Breast epithelium (tissue), 3 donors: ENCODE data around the gene GBA2.

Source experiments
- POLR2A ChIP-seq: fragments of 450-650 bp; IDR thresholded peaks from one replicate; pipeline ENCODE4 v1.6.1; 2016; ENCODE audit warnings: antibody characterized with exemption, mild to moderate bottlenecking, moderate library complexity
- POLR2AphosphoS5 ChIP-seq, 3 donors: sonication (generic); formaldehyde crosslinking; IDR thresholded peaks; one replicate each; pipeline ENCODE4 v1.6.1; 2017; ENCODE audit warnings: antibody characterized with exemption in 3 of 3
- TF ChIP-seq, protein P1 (sequence below), 3 donors: fragments of 450-650 bp; IDR thresholded peaks; one replicate each; pipeline ENCODE4 v1.5.1; 2016 to 2017; ENCODE audit warnings: antibody characterized with exemption in 3 of 3, mild to moderate bottlenecking in 3 of 3, moderate library complexity in 3 of 3

DNA sequence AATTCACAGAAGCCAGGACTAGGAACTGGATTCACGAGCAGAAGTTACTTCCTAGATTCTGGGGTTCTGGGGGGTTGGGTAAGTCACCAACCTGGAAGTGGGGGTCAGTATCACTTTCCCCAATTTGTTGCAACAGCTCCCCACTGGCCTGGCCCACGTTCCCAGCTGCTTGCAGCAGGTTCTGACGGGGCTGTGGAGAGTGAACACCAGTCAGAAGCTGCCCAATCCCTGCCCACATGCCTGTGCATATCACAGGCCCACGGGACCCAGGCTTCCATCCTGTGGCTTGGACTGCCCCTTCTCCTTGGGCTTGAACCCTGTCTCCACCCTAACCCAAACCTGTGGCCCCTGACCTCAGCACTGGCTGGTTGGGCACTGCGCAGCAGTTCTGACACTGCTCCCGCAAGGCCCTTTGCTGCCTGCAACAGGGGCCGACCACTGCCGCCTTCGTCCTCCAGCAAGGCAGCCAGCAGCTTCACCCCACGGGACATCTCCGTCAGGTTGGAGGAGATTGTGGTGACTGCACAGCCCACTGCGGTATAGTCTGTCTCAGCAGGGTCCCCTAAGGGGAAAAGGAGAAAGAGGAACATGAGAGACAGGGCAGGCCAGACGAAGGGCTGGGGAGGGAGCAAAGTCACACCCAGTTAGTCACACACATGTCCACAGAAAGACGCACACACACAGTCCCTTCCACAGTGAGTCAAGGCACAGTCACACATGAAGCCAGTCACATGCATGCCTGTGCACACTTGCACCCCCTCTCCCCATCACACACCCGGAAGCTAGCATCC, 30.1 kb downstream of the GBA2 start:
- TF ChIP-seq, protein P1, sequence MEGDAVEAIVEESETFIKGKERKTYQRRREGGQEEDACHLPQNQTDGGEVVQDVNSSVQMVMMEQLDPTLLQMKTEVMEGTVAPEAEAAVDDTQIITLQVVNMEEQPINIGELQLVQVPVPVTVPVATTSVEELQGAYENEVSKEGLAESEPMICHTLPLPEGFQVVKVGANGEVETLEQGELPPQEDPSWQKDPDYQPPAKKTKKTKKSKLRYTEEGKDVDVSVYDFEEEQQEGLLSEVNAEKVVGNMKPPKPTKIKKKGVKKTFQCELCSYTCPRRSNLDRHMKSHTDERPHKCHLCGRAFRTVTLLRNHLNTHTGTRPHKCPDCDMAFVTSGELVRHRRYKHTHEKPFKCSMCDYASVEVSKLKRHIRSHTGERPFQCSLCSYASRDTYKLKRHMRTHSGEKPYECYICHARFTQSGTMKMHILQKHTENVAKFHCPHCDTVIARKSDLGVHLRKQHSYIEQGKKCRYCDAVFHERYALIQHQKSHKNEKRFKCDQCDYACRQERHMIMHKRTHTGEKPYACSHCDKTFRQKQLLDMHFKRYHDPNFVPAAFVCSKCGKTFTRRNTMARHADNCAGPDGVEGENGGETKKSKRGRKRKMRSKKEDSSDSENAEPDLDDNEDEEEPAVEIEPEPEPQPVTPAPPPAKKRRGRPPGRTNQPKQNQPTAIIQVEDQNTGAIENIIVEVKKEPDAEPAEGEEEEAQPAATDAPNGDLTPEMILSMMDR (IDR thresholded peaks at IDR 0.05), result no peak
- TF ChIP-seq POLR2A (no peak), POLR2AphosphoS5 (IDR thresholded peaks at IDR 0.05) (no peak)
